GM19240 (cell line): ENCODE results near the gene FGF8.

ENCODE experiments used
- DNase-seq: peaks from one replicate; pipeline ENCODE4 v3.0.0; 2011; ENCODE audit warnings: low spot score; ENCODE audit not compliant: insufficient read length

The FGF8 gene

DNA sequence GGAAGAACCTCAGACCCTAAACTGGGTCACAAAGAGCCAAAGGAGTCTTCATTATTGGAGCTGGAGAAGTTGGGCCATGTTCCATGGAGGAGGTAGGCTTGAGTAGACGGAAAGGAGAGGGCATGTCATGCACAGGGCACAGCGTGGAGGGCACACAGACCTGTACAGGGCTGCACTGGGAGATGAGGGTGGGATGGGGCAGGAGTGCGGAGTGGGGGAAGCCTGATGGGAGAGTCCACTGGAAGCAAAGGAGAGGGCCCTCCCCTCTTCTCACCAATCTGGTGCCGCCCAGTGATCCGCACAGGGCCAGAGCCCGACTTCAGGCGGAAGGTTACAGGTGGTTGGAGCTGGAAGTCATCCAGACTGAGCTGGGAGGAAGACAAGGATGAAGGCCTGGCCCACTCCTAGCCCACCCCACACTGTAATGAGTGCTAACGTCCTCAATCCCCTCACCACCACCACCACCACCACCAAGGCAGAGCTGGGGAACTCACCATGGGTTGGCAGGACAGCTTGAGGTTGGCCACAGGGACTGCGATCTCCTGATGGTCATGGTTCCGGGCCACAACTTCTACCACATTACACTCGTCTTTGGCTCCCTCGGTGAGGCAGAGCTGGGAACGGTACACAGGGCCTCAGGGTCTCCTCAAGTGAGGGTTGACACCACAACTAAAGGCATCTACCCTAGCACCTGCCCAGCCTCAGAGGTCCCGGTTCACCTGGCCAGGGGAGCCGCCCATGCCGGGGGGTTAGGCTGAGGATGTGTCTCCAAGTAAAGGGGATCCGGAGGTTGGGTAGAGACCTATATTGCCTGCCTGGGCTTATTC is 6.3 kb upstream of the FGF8 start:
- DNase-seq = no peak

DNA sequence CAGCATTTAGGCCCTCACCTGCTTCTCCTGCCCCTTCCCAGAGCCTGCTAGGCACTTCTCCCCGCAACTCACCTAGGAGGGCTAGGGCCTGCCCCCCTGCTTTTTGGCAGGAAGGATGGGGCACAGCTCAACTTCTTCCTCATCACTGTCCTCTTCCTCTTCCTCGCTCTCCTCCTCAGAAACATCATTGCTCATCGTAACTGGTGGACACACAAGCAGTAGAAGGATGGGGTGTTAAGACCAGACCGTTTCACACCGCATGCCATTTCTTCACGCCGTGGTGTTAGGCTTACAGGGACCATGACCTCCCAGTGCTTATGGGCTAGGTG is 5.7 kb upstream of the FGF8 start:
- DNase-seq = no peak

DNA sequence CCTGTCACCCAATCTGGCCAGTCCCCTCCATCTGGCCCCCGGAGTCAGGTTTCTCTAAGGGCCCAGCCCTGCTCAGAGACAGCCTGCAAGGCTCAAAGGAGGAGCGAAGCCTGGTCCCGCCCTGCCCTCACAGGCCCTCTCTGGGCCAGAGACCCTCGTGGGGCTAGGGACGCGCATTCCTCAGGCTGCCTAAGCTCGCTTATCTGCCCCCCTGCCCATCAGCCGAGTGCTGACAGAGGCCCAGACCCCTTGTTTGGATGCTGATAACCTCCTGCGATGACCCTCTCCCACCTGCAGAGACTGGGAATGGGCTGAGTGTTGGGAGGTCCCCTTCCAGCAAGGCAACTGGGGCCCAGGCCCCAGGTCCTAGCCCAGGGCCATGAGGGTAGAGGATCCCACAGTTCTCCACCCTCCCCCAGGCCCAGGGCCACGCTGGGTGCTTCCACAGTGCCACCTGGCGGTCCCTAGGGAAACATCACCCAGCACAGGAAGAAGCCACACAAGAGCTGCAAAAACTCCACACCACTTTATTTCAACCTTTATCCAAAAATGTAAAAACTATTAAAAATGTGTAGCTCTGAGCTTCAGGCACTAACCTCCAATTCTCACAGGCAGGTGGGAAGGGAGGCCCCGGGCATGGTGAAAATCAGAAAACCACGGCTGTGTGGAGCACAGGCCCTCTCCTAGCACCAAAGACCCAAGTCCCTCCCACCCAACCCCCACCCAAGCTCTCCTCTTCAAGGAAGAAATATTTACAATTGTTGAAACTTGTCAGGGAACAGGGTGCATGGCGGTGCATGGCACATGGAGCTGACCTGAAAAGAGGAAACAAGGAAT is 5.1 kb upstream of the FGF8 start:
- DNase-seq = peak; percentile 86

DNA sequence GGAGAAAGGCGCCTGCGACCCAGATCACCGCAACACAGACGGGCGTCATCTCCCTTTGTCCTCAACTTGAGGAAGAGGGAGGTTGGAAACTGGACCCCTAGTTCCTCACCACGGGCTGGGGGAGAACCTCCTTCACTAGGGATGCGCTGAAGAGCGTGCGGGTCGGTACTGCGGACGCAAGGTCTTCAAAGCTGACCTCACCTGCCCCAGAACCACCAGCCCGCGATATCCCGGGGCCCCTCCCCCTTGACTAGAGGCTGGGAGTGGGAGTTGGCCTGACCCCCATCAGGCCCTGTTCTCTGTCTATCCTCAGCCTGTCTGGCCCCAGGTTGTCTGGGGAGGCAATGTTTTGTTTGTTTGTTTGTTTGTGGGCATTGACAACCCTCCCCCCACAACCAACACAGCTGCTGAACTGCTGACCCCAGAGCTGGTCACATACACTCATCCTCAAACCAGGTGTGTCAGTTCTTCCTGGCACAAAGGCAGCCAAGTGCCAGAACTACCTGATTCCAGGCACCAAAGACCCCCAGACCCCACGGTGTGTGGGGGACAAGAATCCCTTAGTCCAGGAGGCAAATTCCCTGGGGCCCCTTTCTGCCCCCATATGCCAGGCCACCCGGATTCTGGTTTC is 4.4 kb upstream of the FGF8 start:
- DNase-seq = no peak

DNA sequence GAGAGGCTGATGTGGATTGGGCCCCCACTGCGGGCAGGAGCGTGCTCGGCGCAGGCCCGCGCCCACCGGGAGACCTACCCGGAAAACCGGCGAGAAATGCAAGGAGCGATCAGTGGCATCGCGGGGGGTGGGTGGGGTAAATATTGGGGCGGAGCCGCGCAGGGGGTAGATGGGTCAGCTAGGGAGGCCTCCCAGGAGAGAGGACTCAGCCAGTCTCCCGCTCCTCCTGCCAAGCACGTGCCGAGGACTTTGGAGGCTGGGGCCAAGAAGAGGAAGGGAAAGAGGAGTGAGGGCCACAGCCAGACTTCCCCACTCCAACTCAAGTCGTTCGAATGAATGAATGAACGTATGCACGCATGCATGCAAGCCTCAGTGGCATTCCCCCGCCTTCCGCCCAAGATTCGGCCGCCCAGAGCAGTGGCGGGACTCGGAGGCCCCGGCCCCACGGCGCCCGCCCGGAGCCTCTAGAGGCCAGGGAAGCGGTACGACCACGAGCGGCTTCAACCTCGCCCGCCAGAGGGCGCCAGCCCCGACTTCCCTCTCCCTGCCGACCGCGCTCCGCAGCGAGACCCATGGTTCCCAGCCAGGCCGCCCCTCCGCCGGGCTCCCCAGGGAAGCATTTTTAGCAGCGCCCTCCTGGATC is 3.8 kb upstream of the FGF8 start:
- peak; percentile 79 for DNase-seq

DNA sequence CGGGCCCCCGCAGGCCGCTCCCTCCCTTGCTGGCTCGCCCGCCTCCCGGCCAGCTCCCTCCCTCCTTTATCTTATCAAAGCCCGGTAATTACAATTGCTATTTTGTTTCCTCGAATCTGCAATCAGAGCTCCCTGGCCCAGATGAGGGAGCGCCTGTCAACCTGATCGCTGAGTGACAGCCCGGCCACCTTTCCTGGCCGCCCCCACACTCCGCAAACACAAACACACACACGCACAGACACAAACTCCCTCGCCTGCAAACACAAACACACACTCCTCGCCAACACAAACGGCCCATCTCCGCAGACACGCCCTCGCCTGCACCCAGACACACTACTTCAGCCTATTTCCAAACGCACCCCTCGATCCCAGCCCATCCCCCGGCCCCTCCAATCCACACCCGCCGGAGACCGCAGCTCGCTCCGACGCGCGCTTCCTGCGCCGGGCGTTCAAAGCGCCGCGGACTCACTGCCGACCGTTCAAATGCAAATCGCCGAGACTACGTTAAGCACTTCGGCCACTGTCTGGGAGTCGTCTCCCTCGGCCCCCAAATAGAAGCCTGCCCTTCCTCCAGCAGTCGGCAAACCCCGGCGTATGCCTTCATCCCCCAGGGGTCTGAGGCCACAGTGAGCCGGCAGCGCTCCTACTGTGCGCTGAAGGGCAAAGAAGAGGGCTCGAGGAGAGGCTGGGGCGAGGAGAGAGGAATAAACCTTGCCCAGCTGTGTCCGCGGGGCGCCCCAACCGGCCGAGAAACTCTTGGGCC is 3.0 kb upstream of the FGF8 start:
- DNase-seq = no peak

DNA sequence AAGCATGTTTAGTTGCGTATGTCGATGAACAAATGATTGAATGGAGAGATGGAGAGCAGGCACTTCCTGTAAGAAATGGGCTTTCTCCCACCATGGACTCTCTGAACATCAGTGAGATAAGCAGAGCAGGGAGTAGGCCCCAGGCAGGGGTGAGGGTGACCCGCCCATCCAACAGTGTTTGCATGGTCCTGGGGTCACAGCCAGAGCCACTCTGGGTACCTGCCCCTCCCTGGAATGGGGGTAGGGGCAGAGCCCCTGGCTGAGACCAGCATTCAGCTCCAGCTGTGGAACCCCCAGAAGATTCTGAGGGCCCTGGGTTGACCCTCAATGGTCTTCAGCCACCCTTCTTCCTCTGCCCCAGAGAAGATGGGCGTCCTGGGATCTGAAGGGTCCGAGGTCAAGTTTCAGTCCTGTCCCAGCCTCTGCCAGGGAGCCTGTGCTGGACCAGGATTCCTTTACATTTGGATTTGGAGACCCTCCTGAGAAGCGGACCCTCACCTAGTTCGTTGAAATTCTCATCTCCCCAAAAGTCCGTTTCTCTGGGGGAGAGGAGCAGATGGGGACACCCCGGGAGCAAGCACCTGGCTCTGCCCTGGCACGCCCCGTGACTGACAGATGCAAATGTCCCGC is 2.4 kb upstream of the FGF8 start:
- DNase-seq = no peak

DNA sequence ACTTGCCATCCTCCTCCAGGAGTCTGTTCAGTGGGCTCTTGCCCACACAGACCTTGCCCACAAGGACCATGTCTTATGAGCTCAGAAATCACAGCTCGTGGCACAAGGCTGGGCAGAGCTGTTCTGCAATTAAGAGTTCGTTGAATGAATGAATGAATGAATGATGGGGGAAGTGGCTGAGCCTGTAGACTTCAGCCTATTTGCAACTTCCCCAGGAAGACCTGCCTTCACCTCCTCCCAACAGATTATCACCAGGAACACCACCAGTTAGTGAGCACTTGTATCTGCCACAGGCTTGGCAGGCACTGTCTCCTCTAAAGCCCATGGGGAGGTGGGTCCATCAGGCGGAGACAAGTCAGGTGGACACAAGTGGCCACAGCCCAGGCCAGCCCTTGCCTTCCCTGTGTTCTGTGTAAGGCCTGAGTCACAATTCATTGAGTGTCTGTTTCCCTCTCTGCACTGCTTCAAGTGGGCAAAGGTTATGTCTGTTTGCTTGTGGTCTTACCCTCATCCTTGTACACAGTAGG is 1.8 kb upstream of the FGF8 start:
- DNase-seq = no peak

DNA sequence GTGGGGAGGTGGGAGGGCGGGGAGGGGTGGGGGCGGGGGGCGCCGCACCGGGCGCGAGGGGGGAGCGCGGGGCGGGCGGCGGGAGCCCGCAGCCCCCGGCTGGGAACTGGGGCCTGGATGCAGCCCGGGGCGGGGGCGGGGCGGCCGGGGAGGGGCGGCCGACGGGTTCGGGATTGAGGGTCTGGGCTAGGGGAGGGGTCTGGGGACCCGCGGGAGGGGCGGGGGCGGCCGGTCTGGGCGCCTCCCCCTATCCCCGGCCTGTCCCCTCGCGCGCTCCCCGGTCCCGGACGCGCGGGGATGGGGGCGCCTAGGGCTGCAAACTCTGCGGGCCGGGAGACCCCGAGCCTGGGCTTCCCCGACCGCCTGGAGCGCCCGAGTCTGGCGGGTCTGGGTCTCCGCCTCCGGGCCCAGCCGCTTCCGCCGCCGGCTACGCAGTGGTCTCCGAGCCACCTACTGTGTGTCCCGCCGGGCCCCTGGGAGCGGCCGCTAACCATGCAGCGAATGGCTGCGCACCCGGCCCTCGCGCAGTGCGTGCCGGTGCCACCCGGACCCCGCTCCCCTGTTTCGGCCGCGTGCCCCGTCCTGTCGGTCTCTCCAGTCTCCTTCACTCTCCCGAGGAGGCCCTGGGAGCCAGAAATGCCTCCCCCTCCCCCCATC is 375 bp upstream of the FGF8 start:
- DNase-seq = no peak

DNA sequence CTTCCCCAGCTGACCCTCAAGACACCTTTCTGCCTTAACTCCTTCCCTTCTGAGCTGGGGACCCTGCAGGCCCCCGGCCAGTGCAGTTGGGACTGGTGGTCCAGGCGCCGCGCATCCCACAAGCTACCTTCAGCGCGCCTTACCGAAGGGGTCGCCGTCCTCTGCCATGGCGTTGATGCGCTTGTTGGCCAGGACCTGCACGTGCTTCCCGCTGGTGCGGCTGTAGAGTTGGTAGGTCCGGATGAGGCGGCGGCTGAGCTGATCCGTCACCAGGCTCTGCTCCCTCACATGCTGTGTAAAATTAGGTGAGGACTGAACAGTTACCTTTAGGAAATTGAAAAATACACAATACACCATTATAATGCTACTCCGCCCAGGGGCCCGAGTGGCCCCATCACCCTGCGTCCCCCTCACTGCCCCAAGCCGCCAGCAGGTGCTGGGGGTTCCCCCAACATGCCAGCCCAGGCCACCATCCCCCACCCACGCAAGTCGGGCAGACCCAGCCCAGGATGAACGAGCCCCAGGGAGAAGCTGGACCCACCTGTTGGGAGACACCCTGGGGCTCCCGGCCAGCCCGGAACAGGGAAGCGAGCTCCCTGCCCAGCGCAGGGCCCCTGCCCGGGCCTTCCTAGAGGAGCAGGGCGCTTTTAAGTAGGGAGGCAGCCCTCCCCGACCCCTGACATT is 1.2 kb downstream of the FGF8 start:
- DNase-seq = no peak

DNA sequence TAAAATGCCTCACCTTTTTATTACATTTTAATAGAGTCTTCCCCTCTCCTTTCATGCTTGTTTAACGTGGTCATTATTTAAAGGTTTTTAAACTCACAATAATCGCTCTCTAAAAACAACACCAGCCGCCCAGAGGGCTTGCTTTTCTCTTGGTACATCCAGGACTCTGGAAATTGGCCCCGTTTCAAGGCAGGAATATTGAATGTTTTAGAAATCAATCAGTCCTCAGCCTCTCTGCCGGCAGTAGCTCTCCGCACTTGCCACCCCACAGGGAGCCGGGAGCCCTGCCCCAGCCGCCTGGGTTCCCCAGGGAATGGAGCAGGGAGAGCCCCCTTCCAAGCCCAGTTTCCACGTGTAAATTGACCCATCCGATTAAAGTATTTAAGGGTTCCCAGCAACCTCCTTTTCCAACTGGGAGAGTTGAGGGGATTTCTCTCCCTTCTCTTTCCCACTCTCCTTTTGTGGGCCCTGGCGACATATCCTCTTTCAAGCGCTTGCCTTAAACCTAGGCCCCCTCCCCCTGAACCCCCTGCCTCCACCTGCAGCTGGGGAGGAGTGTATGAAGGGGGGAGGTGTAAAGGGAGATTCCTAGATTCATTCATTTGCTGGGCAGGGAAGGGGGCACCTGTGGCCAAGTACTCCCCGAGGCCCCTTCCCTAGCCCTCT is 1.9 kb downstream of the FGF8 start:
- no peak for DNase-seq

DNA sequence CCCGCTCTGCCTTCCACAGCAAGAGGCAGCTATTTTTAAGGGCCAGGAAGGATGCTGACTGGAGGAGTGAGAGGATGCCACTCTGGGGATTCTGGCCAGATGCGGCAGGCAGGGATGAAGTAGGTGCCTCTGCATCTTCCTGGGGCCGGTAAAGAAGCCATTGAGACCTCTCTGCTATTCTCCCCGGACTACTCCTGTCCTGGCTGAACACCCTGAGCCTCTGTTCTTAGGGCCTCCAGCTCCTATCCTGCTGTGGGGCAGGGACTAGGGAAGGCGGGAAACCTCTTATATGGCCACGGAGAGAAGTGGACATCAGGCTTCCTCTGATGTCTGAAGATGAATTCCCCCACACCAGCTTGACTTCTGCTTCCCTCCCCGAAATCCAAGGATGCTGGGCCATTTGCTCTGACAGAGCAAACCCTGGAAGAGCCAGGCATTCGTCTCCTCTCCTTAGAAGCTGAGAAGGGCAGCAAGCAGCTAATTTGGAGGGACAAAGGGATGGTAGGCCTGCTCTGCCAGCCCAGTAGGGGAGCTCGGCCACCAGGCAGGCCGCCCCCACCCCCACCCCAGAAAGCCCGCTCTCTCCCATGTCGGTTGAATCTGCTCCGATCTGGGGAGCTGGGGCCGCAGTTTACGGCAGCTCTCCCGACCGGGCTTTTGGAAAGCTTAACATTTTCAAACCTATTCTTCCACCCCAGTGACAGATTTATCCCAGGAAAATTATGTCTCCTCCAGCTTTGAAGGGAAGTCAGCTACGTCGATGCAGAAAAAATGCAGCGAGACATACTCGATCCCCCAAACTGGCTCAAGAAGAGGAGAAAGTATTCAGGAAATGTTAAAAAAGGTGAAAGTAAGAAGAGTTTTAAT is 2.8 kb downstream of the FGF8 start:
- no peak for DNase-seq

DNA sequence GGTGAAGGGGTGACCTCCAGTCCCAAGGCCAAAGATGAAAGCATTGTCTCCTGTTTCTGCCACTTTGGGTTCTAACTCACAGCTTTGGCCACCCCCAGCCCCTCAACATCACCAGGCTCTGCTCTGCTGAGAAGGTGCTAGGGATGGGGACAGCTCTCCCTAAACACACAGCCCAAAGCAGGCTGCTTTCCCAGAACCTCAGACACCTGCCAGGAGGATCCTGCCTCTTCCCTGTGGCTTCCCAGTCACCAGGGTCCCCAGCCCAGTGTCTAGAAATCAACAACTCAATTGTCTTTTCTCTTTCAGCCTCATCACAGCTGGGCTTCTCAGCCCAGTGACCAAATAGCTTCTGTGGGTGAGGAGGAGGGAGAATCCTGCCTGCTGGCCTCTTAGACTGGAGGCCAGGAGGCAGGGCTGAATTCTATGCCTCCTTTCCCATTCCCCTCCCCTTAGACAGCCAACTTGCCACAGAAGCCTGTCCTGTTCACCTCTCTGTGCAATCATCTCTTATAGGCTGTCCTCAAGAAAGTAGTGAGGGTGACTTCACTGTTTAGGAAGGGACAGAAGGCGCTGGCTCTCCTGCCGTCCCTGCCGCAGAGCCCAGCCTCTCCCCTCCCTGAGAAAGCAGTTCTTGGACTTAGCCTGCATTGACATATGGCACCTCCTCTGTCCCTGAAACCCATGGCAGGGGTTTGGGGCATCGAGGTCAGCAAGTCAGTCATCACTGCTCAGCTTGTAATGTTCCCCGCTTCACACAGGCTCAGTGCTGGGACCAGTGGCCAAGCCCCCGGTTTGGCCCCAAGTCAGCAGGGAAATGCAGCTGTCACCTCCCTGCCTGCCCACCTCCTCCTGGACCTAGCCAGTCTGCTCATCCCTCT is 3.7 kb downstream of the FGF8 start:
- DNase-seq = no peak

DNA sequence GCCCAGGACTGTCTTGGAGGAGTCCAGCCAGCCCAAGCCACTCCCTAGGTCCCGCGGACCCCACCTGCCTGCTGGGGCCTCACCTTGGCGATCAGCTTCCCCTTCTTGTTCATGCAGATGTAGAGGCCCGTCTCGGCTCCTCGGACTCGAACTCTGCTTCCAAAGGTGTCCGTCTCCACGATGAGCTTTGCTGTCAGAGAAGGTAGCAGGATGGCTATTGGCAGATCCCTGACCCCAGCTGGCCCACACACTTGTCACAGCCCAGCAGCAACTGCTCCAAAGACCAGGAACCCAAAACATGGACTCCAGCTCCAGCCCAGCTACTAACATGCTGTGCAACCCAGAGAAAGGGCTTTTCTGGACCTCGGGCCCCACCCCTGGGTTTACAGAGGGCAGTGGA is 4.5 kb downstream of the FGF8 start:
- no peak for DNase-seq

DNA sequence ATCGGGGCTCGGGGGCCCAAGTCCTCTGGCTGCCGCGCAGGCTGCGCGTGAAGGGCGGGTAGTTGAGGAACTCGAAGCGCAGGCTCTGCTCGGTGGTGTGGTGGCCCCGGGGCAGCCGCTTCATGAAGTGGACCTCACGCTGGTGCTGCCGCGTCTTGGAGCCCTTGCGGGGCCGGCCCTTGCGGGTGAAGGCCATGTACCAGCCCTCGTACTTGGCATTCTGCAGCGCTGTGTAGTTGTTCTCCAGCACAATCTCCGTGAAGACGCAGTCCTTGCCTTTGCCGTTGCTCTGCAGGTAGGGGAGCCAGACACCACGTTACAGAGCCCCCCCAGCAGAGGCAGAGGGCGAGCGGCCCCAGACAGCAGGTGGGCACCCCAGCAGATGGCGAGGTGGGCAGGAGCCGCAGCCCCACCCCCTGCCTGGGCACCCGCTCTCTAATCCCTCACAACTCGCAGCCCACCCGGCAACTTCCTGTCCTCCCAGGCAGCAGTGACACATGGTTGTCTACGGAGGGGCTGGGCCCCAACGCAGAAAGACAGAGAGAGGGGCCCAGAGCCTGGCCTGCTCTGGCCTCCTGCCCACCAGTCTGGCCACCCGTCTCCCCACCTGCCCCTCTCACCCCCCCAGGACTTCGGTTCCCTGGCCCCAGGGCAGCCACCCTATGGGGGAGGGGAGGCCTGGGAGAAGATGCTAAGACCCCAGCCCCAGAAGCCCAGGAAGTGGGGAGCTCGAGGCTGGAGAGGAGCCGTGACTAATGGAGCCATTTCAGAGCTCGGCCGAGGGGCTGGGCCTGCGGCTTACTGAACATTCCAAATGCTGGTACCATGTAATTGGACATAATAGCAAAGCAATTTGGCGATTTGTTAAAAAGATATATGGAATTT is 5.3 kb downstream of the FGF8 start:
- DNase-seq = no peak
